Upper lobe of right lung (tissue), 1 donor: ENCODE measurements around the gene CAPZA1. TPM values are rescaled to one million over a fixed set of nuclear protein-coding genes. Genes with fewer than 3 reads are reported as not detected.
"Not testable (repeated sequence)": the region's sequence is repeated elsewhere in the genome, so short reads cannot be mapped to it uniquely, and the experiment has no call there.

Experiments
- ATAC-seq: fragments of 200-7000 bp; cut with Tn5 transposase; one replicate; pipeline ENCODE4 v1.9.1; 2020; ENCODE audit warnings: mild to moderate bottlenecking, moderate library complexity
- DNase-seq: peaks from one replicate; pipeline ENCODE4 v3.0.0-alpha.2; 2020
- H3K27ac ChIP-seq: fragments of 200-600 bp; one replicate; pipeline ENCODE4 v1.8.0; 2022
- H3K27me3 ChIP-seq: fragments of 200-600 bp; one replicate; pipeline ENCODE4 v1.8.0; 2022; ENCODE audit warnings: mild to moderate bottlenecking
- H3K36me3 ChIP-seq: fragments of 200-600 bp; one replicate; pipeline ENCODE4 v1.8.0; 2022
- H3K4me1 ChIP-seq: fragments of 200-600 bp; one replicate; pipeline ENCODE4 v1.8.0; 2022
- H3K4me3 ChIP-seq: fragments of 200-600 bp; one replicate; pipeline ENCODE4 v1.8.0; 2022; ENCODE audit warnings: mild to moderate bottlenecking
- H3K9me3 ChIP-seq: fragments of 200-600 bp; one replicate; pipeline ENCODE4 v1.8.0; 2022
- CTCF ChIP-seq: fragments of 200-600 bp; IDR thresholded peaks from one replicate; pipeline ENCODE4 v1.8.0; 2022; ENCODE audit warnings: antibody characterized with exemption
- intact Hi-C: fragments of 100-400 bp; cut with DNase I; formaldehyde crosslinking; loops from one replicate; pipeline ENCODE4 v1.11.0; 2022
- total RNA-seq: library from RNA; stranded (reverse); fragmentation: NEBNext Ultra II Directional; extraction: Animal tissue kit (Norgen Biotek cat#: 25700); gene quantifications from one replicate; pipeline ENCODE4 v1.2.1, GENCODE V29; 2021
- donor health status: DM: no; HTN: yes; CAD: no; lungs with severe emphysema.

CAPZA1 gene
- total RNA-seq, 1 donor from 2014 or later = 123 TPM

GRCh38 chr1:112634367-112634766 is 14.7 kb downstream of the CAPZA1 start:
- intact Hi-C loops = no loop called here
- peaks cover 49% of the 10 kb centered on the region for H3K4me1 ChIP-seq
- DNase-seq = no peak
- H3K27me3 ChIP-seq = no peaks in the 10 kb centered on the region
- no peak overlapping the region for H3K4me3 ChIP-seq
- no peak overlapping the region for H3K27ac ChIP-seq
- ATAC-seq = no peak
- no peak for TF ChIP-seq CTCF
- H3K9me3 ChIP-seq = no peaks in the 10 kb centered on the region
- peaks cover 13% of the 10 kb centered on the region for H3K36me3 ChIP-seq

GRCh38 chr1:112636056-112636455 is 16.4 kb downstream of the CAPZA1 start:
- peaks cover 7% of the 10 kb centered on the region for H3K36me3 ChIP-seq
- peaks cover 49% of the 10 kb centered on the region for H3K4me1 ChIP-seq
- no peak overlapping the region for H3K27ac ChIP-seq
- TF ChIP-seq CTCF = no peak
- no peaks in the 10 kb centered on the region for H3K9me3 ChIP-seq
- intact Hi-C loops = no loop called here
- H3K27me3 ChIP-seq = no peaks in the 10 kb centered on the region
- no peak for DNase-seq
- H3K4me3 ChIP-seq = no peak overlapping the region
- no peak for ATAC-seq

GRCh38 chr1:112636597-112637253 is 17.1 kb downstream of the CAPZA1 start:
- Histone ChIP-seq H3K9me3 (no peaks in the 10 kb centered on the region), H3K4me1 (peaks cover 50% of the 10 kb centered on the region), H3K27ac (no peak overlapping the region), H3K36me3 (peaks cover 7% of the 10 kb centered on the region), H3K27me3 (no peaks in the 10 kb centered on the region), H3K4me3 (no peak overlapping the region)
- DNase-seq (no peak), ATAC-seq (no peak)
- intact Hi-C loops = no loop called here
- TF ChIP-seq CTCF = no peak

GRCh38 chr1:112637254-112638109 is 17.9 kb downstream of the CAPZA1 start:
- TF ChIP-seq CTCF = no peak
- ATAC-seq (no peak), DNase-seq (no peak)
- H3K27me3 ChIP-seq = no peaks in the 10 kb centered on the region
- H3K27ac ChIP-seq = no peak overlapping the region
- peaks cover 46% of the 10 kb centered on the region for H3K4me1 ChIP-seq
- no peak overlapping the region for H3K4me3 ChIP-seq
- no peaks in the 10 kb centered on the region for H3K9me3 ChIP-seq
- H3K36me3 ChIP-seq = peaks cover 7% of the 10 kb centered on the region
- intact Hi-C loops = no loop called here

GRCh38 chr1:112638110-112638428 is 18.4 kb downstream of the CAPZA1 start:
- Histone ChIP-seq H3K27ac (no peak overlapping the region), H3K27me3 (no peaks in the 10 kb centered on the region), H3K9me3 (no peaks in the 10 kb centered on the region), H3K4me3 (no peak overlapping the region), H3K36me3 (peaks cover 7% of the 10 kb centered on the region), H3K4me1 (peaks cover 45% of the 10 kb centered on the region)
- ATAC-seq = no peak
- intact Hi-C loops = no loop called here
- TF ChIP-seq CTCF = no peak
- DNase-seq = no peak

- DNase-seq, intact Hi-C loops, H3K9me3 ChIP-seq, H3K27me3 ChIP-seq, ATAC-seq, H3K27ac ChIP-seq, H3K4me3 ChIP-seq: not testable (repeated sequence)
- peaks cover 13% of the 10 kb centered on the region for H3K36me3 ChIP-seq
- H3K4me1 ChIP-seq = peaks cover 33% of the 10 kb centered on the region
These were observed 20.8 kb downstream of the CAPZA1 start for GRCh38 chr1:112640437-112640836.
